Effector CD4-positive, alpha-beta T cell (primary cell): ENCODE measurements around the gene S100A7A. TPM values are rescaled to one million over a fixed set of nuclear protein-coding genes. Genes with fewer than 3 reads are reported as not detected.

Experiments
- DNase-seq: peaks from one replicate; pipeline ENCODE4 v3.0.0-alpha.2; 2020
- total RNA-seq: gene quantifications from one replicate; lab custom pipeline; 2026; lab: John Stamatoyannopoulos, UW

S100A7A gene
- total RNA-seq = not detected

DNA sequence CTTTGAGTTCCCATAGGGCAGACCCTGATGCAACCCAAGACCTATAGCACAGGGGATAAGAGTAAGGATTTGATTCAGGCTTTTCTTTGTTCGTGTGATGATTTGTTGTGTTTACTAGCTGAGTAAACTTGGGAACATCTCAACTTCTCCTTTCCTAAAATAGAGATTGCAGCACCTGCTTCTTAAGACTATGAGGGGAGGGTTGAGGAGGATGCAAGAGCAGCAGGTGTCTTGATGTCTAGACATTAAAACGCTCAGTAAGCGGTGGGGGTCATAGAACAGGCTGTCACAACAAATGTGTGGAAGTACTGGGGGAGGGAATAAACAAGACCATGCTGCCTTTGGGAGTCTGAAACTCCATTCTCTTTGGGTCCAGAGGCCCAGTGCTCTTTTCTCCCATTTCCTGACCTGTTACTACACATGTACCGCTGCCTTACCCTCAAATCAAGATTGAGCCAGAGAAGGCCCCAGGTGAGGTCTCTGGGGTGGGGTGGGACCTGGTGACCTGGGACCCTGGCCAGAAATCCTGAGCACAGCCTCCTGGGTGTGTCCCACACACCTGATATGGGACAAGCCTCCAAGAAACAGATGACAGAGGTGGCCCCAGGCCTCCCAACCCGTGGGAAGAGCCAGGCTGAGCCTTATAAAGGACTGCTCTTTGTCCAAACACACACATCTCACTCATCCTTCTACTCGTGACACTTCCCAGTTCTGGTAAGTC is at the start of gene S100A7A:
S100A7A (plus strand) TSS at position 671 of the 721 bp plus-strand sequence. CDS start 1,563 bp downstream, outside the sequence.
- no peak for DNase-seq

GRCh38 chr1:153367090-153367489 is 49.2 kb upstream of the S100A7A start:
- DNase-seq = no peak

- DNase-seq = no peak
Observed at GRCh38 chr1:153368495-153368894, 47.8 kb upstream of the S100A7A start.

GRCh38 chr1:153370146-153370545 is 46.2 kb upstream of the S100A7A start:
- no peak for DNase-seq

DNA sequence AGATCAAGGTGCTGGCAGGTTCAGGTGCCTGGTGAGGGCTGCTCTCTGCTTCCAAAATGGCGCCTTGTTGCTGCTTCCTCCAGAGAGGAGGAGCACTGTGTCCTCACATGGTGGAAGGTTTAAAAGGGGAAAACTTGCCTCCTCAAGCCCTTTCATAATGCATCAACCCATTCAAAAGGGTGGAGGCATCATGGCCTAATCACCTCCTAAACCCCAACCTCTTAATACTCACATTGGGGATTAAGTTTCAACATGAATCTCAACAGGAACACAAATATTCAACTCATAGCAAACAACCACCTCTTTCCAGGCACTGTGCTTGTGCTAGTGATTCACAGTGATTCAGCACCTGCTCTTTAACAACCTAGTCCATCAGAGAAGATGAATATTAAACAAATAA is 45.1 kb upstream of the S100A7A start:
- DNase-seq = no peak

DNA sequence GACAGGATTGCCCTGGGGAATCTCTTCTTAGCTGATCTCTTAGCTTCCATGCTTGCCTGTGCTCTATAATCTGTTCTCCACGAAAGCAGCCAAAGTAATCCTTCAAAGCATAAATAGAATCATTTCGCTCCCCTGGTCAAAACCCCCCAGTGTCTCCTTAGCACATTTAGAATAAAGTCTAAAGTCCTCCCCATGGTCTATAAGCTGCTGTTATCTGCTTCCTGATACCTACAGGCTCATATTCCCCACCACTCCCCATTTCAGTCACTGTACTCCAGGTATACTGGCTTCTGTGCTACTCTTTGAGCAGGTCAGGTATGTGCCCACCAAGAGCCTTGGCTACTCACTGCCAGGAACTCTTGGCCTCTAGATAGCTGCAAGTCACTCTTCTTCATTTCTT is 43.7 kb upstream of the S100A7A start:
- DNase-seq = no peak

DNA sequence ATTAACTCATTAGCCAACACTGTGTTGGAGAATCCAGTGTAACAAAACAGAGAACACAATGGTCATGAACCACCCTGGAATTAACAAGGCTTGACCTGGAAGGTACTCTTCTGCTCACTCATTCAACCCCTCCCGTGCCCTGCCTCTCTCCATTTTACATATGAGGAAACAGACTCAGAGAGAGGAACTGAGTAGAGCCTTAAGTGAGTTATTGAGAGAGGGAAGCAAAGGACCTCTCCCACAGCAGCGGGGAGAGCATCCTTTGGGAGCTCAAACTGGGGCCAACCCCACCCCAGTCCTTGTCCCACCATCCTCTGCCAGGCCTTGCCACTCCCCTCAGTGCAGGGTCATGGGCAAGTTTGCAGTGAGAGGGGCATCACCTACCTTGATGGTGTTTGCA is 42.2 kb upstream of the S100A7A start:
- no peak for DNase-seq

DNA sequence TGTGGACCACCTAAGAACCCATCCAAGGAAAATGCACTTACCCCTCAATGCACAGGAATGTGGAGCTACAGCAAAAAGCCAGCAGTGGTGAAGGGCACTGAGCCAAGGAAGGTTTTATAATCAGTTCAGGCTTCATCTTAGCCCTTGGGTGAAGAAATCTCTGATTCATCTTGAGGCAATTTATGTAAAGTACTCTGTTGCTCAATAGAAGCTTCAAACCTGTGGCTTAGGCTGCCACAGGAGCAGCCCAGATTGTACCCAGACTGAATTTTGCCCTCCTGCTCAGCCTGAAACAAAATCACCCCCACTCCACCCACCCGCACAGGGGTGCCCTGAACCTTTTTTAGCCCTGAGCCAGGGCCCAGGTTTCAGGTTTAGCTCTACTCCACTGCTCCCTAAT is 40.8 kb upstream of the S100A7A start, which contains the start of gene S100A12:
S100A12 (minus strand) TSS at position 111 of the 400 bp plus-strand sequence. CDS start 1,029 bp downstream, outside the sequence.
- no peak for DNase-seq

- DNase-seq = no peak
Observed at GRCh38 chr1:153379591-153379990, 36.7 kb upstream of the S100A7A start.

- DNase-seq = no peak
Observed at GRCh38 chr1:153380711-153381110, 35.6 kb upstream of the S100A7A start.

- no peak for DNase-seq
Observed at GRCh38 chr1:153384958-153385580, 31.3 kb upstream of the S100A7A start.

DNA sequence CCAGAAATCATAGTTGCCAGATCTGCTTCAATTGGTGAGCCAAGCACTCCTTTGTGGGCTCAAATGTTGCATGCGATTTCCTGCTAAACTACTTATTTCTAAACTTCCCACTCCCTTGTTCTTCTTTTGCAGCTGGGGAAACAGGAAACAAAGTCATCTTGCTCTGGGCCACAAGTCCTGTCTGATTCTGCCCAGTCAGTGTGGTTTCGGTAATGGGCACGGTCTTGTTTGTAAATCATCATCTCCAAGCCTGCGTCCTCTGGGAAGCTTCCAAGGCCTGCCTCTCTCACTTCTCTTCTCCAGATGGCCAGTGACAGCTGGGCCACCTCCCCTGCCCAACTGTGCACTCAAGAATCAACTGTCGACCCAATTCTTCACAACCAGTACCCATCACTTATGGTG is 29.8 kb upstream of the S100A7A start:
- no peak for DNase-seq

DNA sequence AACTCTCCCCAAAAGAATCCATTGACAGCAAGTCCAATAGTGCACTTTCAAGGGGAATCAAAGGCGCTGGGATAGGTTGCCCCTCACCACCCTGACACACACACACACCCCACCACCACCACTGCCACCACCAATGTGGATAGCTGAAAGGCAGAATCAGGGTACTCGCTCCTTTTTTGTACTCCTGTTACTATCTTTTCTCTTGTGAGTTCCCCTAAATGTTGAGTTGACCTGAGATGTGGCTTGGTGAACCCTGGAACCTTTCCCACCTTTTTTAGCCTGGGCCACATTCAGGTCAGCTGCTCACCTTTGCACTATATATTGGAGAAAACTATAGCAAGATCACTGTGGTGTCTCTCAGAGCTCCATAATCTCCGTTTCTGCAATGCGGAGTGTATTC is 29.3 kb upstream of the S100A7A start:
- DNase-seq = no peak

DNA sequence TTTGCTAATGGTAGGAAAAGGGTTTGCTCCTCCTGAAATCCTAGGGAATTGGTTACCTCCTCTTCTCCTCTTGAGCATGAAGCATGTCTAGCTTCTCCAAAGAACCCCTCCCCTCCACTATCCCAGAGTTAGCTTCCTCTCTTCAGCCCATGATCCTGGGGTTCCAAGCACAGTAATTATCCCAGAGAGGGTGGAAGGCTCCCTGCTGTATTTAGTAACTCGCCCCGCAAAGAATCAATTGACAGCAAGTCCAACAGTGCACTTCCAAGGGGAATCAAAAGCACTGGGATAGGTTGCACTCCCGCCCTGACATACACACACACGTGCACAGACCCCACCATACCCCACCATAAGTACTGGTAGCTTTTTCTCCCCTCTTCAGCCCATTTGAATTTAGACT is 28.5 kb upstream of the S100A7A start:
- DNase-seq = no peak

GRCh38 chr1:153389401-153389800 is 26.9 kb upstream of the S100A7A start:
- no peak for DNase-seq

- DNase-seq = no peak
Observed at GRCh38 chr1:153389973-153390879, 26.1 kb upstream of the S100A7A start.

- DNase-seq = no peak
Observed at GRCh38 chr1:153390938-153391710, 25.2 kb upstream of the S100A7A start, which contains the start of gene S100A8. S100A8 (minus strand) TSS chr1:153391073; CDS start chr1:153390535, 538 bp downstream.

DNA sequence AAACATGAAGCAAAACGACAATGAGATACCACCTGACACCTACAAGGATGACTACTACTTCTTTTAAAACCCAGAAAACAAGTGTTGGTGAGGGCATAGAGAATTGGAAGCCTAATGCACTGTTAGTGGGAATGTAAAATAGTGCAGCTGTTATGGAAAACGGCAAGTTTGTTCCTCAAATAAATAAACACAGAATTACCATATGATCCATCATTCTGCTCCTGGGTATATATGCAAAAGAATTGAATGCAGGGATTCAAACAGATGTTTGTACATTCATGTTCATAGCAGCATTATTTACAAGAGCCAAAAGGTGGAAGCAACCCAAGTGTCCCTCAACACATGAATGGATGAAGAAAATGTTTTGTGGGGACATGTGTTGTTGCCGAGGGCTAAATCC is 24.1 kb upstream of the S100A7A start:
- no peak for DNase-seq

- DNase-seq = no peak
Observed at GRCh38 chr1:153392822-153393221, 23.5 kb upstream of the S100A7A start.

- no peak for DNase-seq
Observed at GRCh38 chr1:153393926-153394325, 22.4 kb upstream of the S100A7A start.

DNA sequence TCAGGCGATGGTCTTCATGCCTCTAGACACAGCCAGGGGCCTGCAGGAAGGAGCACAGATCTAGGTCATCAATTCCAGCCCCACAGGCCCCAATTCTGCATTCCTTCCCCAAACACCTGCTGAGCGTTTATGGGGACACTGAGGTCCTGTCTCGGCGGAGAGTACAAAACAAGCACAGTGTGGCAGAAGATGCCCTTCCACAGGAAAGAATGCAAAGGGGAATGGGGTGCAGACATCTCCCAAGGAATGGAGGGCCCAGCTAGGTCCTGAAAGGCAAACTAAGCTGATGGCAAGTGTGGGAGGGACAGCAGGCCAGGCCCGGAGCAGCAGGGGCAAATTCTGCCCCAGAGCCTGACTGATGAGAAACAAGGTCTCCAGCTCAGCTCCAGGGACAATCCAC is 21.9 kb upstream of the S100A7A start:
- DNase-seq = no peak

GRCh38 chr1:153395136-153395685 is 21.1 kb upstream of the S100A7A start:
- no peak for DNase-seq
